Keratinocyte (primary cell): ENCODE results near the gene AMBRA1.

Experiments used
- EZH2 ChIP-seq: IDR thresholded peaks from one replicate; pipeline ENCODE4 v1.6.1; 2012; ENCODE audit warnings: inconsistent platforms, mild to moderate bottlenecking, low read length, moderate library complexity
- TF ChIP-seq, protein P1 (sequence below), 3 experiments: IDR thresholded peaks in 1 of 3; conservative IDR thresholded peaks in 1 of 3; optimal IDR thresholded peaks in 1 of 3; 2 replicates in 2 of 3; 3 replicates in 1 of 3; pipeline versions ENCODE3 to v1.5.1; 2011; ENCODE audit warnings: low read length in 3 of 3, mild to moderate bottlenecking in 3 of 3, moderate library complexity in 2 of 3, control low read depth in 1 of 3, inconsistent platforms in 1 of 3; ENCODE audit not compliant: insufficient read depth in 2 of 3; ENCODE audit errors: extremely low read depth in 1 of 3

DNA sequence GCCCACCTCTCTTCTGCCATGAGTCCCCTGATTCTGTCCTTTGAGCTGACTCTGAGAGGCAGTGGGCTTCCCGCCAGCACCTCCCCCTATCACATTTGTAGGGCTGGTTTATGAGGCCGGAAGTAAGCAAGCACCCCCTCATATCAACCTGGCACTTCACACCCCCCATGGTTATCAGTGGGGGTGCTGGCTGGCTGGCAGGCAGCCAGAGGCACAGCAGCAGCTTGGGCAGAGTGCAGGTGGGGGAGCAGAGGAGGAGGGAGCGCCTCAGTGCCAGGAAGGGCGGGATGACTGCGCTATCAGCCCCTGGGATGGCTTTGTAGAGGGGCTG is 179.4 kb downstream of the AMBRA1 start:
- TF ChIP-seq, protein P1, sequence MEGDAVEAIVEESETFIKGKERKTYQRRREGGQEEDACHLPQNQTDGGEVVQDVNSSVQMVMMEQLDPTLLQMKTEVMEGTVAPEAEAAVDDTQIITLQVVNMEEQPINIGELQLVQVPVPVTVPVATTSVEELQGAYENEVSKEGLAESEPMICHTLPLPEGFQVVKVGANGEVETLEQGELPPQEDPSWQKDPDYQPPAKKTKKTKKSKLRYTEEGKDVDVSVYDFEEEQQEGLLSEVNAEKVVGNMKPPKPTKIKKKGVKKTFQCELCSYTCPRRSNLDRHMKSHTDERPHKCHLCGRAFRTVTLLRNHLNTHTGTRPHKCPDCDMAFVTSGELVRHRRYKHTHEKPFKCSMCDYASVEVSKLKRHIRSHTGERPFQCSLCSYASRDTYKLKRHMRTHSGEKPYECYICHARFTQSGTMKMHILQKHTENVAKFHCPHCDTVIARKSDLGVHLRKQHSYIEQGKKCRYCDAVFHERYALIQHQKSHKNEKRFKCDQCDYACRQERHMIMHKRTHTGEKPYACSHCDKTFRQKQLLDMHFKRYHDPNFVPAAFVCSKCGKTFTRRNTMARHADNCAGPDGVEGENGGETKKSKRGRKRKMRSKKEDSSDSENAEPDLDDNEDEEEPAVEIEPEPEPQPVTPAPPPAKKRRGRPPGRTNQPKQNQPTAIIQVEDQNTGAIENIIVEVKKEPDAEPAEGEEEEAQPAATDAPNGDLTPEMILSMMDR (optimal IDR thresholded peaks at IDR 0.05 in 1 of 3, IDR thresholded peaks at IDR 0.05 in 1 of 3, conservative IDR thresholded peaks at IDR 0.05 in 1 of 3; ENCODE audit: extremely low read depth in 1 of 3, insufficient read depth in 2 of 3, low read length in 3 of 3): no peak
- no peak for TF ChIP-seq EZH2
